Kidney epithelial cell (primary cell): ENCODE measurements around the gene PDE8A. TPM values are rescaled to one million over a fixed set of nuclear protein-coding genes. Genes with fewer than 3 reads are reported as not detected.
"Not testable (repeated sequence)": the region's sequence is repeated elsewhere in the genome, so short reads cannot be mapped to it uniquely, and the experiment has no call there.

Source experiments
- DNase-seq: peaks from one replicate; pipeline ENCODE4 v3.0.0-alpha.2; 2010; ENCODE audit warnings: low read depth
- H3K27me3 ChIP-seq: 2 replicates; pipeline ENCODE4 v1.6.0; 2011; ENCODE audit warnings: low read length; ENCODE audit not compliant: control insufficient read depth, insufficient read depth
- H3K36me3 ChIP-seq: 2 replicates; pipeline ENCODE4 v1.5.1; 2011; ENCODE audit warnings: low read length; ENCODE audit not compliant: control insufficient read depth, insufficient read depth
- H3K4me3 ChIP-seq: 2 replicates; pipeline ENCODE4 v1.5.1; 2011; ENCODE audit warnings: low read depth, mild to moderate bottlenecking, control low read depth, low read length
- CTCF ChIP-seq: IDR thresholded peaks from 2 replicates; pipeline ENCODE4 v1.5.1; 2011; ENCODE audit warnings: mild to moderate bottlenecking, moderate library complexity, low read length, control low read depth, inconsistent platforms; ENCODE audit not compliant: insufficient read depth, poor library complexity, severe bottlenecking
- total RNA-seq: library from RNA; depleted of rRNA; stranded (reverse); fragments of >200 nt; gene quantifications from 2 replicates; pipeline ENCODE4 v1.2.3, GENCODE V29; 2015

The PDE8A gene
- total RNA-seq, 1 donor from 2014 or later, result 31.5 TPM

- no peaks in the 10 kb centered on the region for H3K36me3 ChIP-seq
- no peak for DNase-seq
- TF ChIP-seq CTCF, result peak; percentile 77
- H3K27me3 ChIP-seq, result no peaks in the 10 kb centered on the region
- peak overlapping the region; percentile 29 for H3K4me3 ChIP-seq
These were observed 187.1 kb downstream of the PDE8A start for GRCh38 chr15:85168642-85169173.

- Histone ChIP-seq H3K36me3 (no peaks in the 10 kb centered on the region), H3K4me3 (no peak overlapping the region), H3K27me3 (no peaks in the 10 kb centered on the region)
- no peak for TF ChIP-seq CTCF
- no peak for DNase-seq
These were observed 190.1 kb downstream of the PDE8A start for GRCh38 chr15:85171736-85172135.

GRCh38 chr15:85172846-85173490 lies 191.3 kb downstream of the PDE8A start:
- H3K4me3 ChIP-seq, result no peak overlapping the region
- no peak for DNase-seq
- H3K36me3 ChIP-seq, result no peaks in the 10 kb centered on the region
- no peaks in the 10 kb centered on the region for H3K27me3 ChIP-seq
- TF ChIP-seq CTCF, result no peak

- H3K27me3 ChIP-seq, DNase-seq, H3K4me3 ChIP-seq, H3K36me3 ChIP-seq: not testable (repeated sequence)
These were observed 192.0 kb downstream of the PDE8A start for GRCh38 chr15:85173630-85174029.

GRCh38 chr15:85174521-85174920 lies 192.9 kb downstream of the PDE8A start:
- H3K36me3 ChIP-seq, result no peaks in the 10 kb centered on the region
- no peak overlapping the region for H3K4me3 ChIP-seq
- TF ChIP-seq CTCF, result no peak
- no peak for DNase-seq
- no peaks in the 10 kb centered on the region for H3K27me3 ChIP-seq

GRCh38 chr15:85177042-85177515 lies 195.4 kb downstream of the PDE8A start:
- not testable (repeated sequence) for H3K36me3 ChIP-seq, H3K4me3 ChIP-seq, H3K27me3 ChIP-seq
- DNase-seq, result peak; percentile 65

- TF ChIP-seq CTCF, result no peak
- DNase-seq, result no peak
- no peak overlapping the region for H3K4me3 ChIP-seq
- H3K36me3 ChIP-seq, result no peaks in the 10 kb centered on the region
- no peaks in the 10 kb centered on the region for H3K27me3 ChIP-seq
These were observed 196.7 kb downstream of the PDE8A start for GRCh38 chr15:85178308-85178707.
